GM21786 (cell line): ENCODE results near the gene RHEB.
A peak's percentile ranks its signal among the peaks of the same experiment; 100 is the strongest.

ENCODE experiments used
- ATAC-seq: cut with Tn5 transposase; IDR thresholded peaks from one replicate; pipeline ENCODE4 v1.9.1; 2021; ENCODE audit not compliant: unreplicated experiment

Gene RHEB

DNA sequence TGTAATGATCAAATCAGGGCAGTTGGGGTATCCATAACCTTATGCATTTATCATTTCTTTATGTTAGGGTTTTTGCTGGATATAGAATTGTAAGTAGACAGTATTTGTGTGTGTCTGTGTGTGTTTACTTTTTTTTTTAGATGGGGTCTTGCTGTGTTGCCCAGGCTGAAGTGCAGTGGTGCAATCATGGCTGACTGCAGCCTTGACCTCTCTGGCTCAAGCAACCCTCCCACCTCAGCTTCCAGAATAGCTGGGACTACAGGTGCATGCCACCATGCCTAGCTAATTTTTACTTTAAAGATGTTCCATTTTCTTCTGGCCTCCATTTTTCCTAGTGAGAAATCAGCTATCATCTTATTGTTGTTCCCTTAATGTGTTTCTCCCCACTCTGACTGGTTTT is 10.1 kb upstream of the RHEB start:
- no peak for ATAC-seq

GRCh38 chr7:151524845-151525244 is 5.2 kb upstream of the RHEB start:
- ATAC-seq, result no peak

DNA sequence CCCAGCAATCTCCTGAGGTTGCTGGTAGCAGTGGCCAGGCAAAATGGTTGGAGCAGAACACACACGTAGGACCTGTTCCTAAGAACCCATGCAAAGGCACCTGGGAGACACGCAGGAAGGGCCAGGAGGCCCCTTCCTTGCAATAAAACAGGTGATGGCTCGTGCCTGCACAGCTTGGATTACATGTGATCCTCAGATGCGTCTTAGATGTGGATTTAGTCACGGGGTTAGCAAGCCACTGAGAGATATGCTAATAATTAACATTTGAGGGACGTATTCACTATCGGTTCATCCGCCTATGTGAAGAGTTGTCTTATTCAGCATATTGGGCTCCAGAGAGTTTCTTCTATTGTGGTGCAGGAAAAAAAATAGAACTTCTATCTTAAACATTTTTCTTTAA is 4.6 kb upstream of the RHEB start:
- ATAC-seq, result no peak

DNA sequence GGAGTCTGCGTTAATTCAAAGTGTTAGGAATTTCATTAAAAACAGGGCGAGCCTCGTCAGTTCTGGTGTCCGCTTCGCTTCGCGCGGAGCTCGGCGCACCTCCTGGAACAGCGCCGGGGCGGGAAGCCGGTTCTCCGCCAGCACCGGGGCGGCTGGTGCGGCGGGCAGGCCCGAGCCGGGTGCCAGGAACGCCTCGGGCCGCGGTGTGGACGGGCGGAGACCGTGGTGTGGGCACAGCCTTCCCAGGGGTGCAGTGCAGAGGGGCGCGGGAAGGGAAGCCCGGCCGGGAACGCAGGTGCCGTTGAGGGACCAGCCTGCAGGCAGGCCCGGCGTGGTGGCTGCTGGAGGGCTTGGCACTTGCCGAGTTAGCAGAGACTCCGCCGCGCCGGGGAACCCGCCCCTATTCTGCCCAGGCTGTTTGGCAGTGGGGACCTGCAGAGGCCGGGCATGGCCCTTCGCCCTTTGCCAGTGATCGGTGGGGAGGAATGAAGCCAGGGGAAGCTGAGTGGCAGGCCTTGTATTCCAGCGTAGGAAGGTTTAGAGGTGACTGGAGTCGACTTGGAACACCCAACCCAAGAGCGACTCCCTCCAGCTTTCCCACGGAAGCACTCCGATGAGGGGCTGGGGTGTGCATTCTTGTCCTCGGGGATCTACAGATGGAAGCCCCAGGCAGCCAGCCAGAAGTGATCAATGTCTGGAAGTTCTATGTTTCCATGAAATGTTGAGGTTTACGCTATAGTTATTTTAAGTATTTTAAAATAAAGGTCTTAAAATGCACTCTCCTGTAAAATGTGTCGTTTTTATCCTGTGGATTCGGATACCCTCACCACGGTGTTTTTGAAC is 945 bp upstream of the RHEB start:
- no peak for ATAC-seq

DNA sequence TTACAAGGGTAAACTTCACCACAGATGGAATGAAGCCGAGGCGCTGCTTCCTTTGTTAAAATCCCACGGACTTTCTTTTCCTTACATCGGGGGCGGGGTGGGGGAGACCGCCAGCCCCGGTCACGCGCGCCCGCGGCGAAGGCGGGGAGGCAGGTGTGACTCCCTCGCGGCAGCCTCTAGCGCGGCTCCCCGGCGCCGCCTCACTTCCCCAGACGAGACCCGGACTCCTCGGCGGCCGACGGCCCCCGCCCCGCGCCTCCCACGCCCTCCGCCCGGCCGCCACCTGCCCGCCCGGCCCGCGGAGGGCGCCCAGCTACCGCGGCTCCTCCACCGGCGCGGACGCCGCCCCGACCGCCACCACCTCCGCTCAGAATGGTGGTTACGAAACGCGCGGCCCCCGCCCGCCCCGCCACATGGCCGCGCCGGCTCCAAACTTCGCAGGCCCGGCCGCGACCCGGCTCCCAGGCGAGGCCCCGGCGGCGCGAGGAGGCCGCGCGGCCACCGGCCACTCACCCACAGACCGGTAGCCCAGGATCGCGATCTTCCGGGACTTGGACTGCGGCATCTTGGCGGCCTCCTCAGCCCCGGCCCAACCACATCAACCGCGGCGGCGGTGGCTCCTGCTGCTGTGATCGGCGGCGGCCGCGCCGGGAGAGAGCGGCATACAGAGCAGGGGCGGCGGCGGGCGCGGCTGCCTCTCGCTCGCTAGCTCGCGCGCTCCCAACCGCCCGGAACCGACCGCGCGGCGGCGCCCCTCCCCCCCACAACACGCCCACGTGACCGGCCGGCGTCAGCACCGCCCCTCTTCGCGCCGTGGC is 539 bp downstream of the RHEB start:
- ATAC-seq, result peak; percentile 49

- no peak for ATAC-seq
These were observed 1.4 kb downstream of the RHEB start for GRCh38 chr7:151518105-151518946.

DNA sequence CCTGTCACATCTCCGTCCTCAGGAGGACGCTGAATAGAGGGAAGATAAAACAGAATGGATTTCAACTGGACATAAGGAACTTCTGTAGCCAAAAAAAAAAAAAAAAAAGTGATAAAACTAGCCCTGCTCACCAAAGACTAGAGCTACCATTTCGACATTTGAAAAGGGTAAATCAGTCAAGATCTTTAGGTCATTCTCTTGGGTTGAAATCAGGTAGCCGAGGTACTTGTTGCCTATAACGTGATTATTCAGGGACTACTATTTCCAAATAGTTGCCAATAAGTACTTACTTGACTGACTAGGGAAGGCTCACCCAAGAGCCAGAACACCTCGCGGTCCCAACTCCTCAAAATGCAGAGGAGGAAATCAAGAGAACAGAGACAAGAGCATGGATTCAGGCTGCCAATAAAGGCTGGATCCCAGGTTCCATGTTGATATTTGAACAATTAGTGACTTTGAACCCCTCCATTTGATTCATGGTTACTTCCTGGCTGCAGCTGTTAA is 2.0 kb downstream of the RHEB start:
- ATAC-seq, result no peak

DNA sequence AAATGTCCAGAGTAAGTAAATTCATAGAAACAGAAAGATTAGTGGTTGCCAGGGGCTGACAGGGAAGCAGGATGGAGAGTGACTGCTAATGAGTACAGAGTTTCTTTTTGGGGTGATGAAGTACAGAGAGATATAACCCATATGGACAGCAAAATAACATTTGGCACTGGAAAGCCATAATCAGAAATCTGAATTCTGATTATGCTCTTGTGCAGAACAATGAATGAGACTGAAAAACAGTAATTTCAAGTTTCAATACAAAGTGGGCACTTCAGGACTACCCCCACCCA is 4.5 kb downstream of the RHEB start:
- no peak for ATAC-seq

- ATAC-seq, result no peak
These were observed 5.0 kb downstream of the RHEB start for GRCh38 chr7:151514461-151515275.

GRCh38 chr7:151513133-151513532 is 6.6 kb downstream of the RHEB start:
- no peak for ATAC-seq

- no peak for ATAC-seq
These were observed 7.3 kb downstream of the RHEB start for GRCh38 chr7:151512353-151512752.

DNA sequence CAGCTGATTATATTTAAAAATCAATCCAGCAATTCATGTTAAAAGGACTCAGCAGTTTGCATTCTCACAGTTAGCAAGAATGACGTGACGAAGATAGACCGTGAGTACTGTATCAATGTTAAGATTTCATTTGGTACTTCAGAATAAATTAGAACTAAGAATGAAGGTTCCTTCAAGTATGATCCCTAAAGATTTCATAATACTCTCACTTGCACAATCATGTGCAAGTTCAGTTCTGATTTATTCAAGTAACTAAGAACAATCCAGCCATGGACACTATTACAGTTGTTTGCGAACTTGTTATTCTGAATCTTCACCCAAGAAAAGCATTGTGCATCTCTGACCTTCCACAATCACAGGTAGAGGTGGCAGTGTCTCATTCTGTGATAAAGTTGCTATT is 7.7 kb downstream of the RHEB start:
- ATAC-seq, result no peak

- ATAC-seq, result no peak
These were observed 8.4 kb downstream of the RHEB start for GRCh38 chr7:151511270-151511669.

DNA sequence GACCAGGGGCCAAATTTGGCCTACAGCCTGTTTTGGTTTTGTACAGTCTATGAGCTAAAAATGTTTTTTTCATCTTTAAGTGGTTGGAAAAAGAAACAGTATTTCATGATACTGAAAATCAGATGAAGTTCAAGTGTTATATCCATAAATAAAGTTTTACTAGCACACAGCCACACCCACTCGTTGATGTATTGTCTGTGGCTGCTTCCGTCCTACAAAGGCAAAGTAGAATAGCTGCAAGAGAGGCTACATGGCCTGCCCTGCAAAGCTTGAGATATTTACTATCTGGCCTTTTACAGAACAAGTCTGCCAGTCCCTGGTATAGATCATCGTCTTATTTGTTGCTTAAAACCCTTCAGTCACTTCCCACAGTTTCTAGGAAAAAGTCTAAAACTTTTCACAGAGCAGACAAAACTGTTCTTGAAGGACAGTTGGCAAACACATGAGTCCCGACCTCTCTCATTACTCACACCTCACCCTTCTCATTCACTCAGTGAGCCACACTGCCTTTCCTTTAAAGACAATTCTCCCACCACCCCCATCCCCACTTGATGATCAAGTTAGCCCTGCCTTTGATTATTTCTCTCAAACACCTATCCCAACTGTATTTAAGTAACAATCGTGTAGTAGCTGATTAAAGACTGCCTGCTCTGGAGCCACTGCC is 9.9 kb downstream of the RHEB start:
- no peak for ATAC-seq

GRCh38 chr7:151508991-151509390 is 10.7 kb downstream of the RHEB start:
- ATAC-seq, result no peak

- no peak for ATAC-seq
These were observed 11.9 kb downstream of the RHEB start for GRCh38 chr7:151507806-151508205.

GRCh38 chr7:151506901-151507382 is 12.8 kb downstream of the RHEB start:
- ATAC-seq, result no peak

GRCh38 chr7:151505836-151506468 is 13.7 kb downstream of the RHEB start:
- no peak for ATAC-seq

GRCh38 chr7:151505433-151505832 is 14.3 kb downstream of the RHEB start:
- ATAC-seq, result no peak
